GM19395 (cell line): ENCODE data around the gene ACAD8.
A peak's percentile ranks its signal among the peaks of the same experiment; 100 is the strongest.
"Not testable (repeated sequence)": the region's sequence is repeated elsewhere in the genome, so short reads cannot be mapped to it uniquely, and the experiment has no call there.

Experiments used
- ATAC-seq: cut with Tn5 transposase; IDR thresholded peaks from one replicate; pipeline ENCODE4 v1.9.1; 2021; ENCODE audit warnings: mild to moderate bottlenecking, moderate library complexity; ENCODE audit not compliant: unreplicated experiment

The ACAD8 gene

GRCh38 chr11:134238956-134239355, 14.4 kb upstream of the ACAD8 start:
- no peak for ATAC-seq

- no peak for ATAC-seq
These were observed 12.8 kb upstream of the ACAD8 start for GRCh38 chr11:134240592-134240991.

GRCh38 chr11:134242376-134242775, 11.0 kb upstream of the ACAD8 start:
- ATAC-seq = no peak

- ATAC-seq = no peak
These were observed 9.5 kb upstream of the ACAD8 start for GRCh38 chr11:134243913-134244312.

- peak; percentile 84 for ATAC-seq
These were observed 8.8 kb upstream of the ACAD8 start for GRCh38 chr11:134244593-134244992.

- no peak for ATAC-seq
These were observed 7.9 kb upstream of the ACAD8 start for GRCh38 chr11:134245434-134245833.

- ATAC-seq = no peak
These were observed 7.3 kb upstream of the ACAD8 start for GRCh38 chr11:134246100-134246499.

- no peak for ATAC-seq
These were observed 6.7 kb upstream of the ACAD8 start for GRCh38 chr11:134246678-134247077.

- no peak for ATAC-seq
These were observed 4.4 kb upstream of the ACAD8 start for GRCh38 chr11:134248910-134249480.

GRCh38 chr11:134250246-134250645, 3.1 kb upstream of the ACAD8 start:
- no peak for ATAC-seq

- no peak for ATAC-seq
These were observed 2.7 kb upstream of the ACAD8 start for GRCh38 chr11:134250675-134251074.

- peak; percentile 49 for ATAC-seq
These were observed 801 bp upstream of the ACAD8 start for GRCh38 chr11:134252346-134253187.

GRCh38 chr11:134254433-134255183, 1.2 kb downstream of the ACAD8 start:
- no peak for ATAC-seq

GRCh38 chr11:134255184-134255561, 1.8 kb downstream of the ACAD8 start:
- ATAC-seq = not testable (repeated sequence)

GRCh38 chr11:134257101-134257500, 3.7 kb downstream of the ACAD8 start:
- ATAC-seq = no peak

- no peak for ATAC-seq
These were observed 5.2 kb downstream of the ACAD8 start for GRCh38 chr11:134258577-134258976.

GRCh38 chr11:134260503-134260902, 7.1 kb downstream of the ACAD8 start:
- no peak for ATAC-seq

GRCh38 chr11:134260983-134261382, 7.6 kb downstream of the ACAD8 start:
- no peak for ATAC-seq

- ATAC-seq = no peak
These were observed 8.5 kb downstream of the ACAD8 start for GRCh38 chr11:134261626-134262488.

- ATAC-seq = no peak
These were observed 11.8 kb downstream of the ACAD8 start for GRCh38 chr11:134264966-134265764.
